Measurements from ENCODE around the gene RAPGEF1. TPM values are rescaled to one million over a fixed set of nuclear protein-coding genes. Genes with fewer than 3 reads are reported as not detected.
A peak's percentile ranks its signal among the peaks of the same experiment; 100 is the strongest.
"Not testable (repeated sequence)": the region's sequence is repeated elsewhere in the genome, so short reads cannot be mapped to it uniquely, and the experiment has no call there.

RAPGEF1 gene
- total RNA-seq, 2 experiments from 2014 or later: 187 to 215 TPM

DNA sequence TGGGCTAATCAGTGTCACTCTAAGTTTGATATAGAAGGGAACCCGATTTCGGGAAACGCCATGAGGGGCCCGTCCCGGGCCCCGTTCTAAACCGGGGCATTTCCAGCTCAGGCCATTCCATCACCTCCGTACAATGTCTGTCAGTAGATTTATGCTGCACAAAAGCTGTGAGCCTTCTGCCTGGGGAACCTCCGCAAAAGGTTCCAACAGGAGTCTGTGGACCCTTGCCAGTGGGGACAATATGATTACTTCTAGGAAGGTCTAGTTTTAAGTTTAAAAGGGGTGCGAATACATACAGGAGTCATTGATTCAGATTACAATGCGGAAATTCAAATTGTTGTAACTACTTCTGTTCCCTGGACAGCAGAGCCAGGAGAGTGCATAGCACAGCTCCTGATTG is 57.6 kb downstream of the RAPGEF1 start:
- ATAC-seq: no peak
- Mint-ChIP-seq H3K27ac (no peak overlapping the region), H3K4me1 (peaks cover 58% of the 10 kb centered on the region), H3K9me3 (ENCODE audit: low read depth) (no peaks in the 10 kb centered on the region), H3K27me3 (no peaks in the 10 kb centered on the region), H3K36me3 (peaks cover 8% of the 10 kb centered on the region), H3K4me3 (no peak overlapping the region)
- CTCF ChIA-PET: interaction anchor here (1.0 to 6.7 kb wide), 3 partner anchors 15 to 56 kb away, joined by 3 to 58 read pairs (median 3); no protein-coding TSS in a partner anchor
- no peak for DNase-seq

DNA sequence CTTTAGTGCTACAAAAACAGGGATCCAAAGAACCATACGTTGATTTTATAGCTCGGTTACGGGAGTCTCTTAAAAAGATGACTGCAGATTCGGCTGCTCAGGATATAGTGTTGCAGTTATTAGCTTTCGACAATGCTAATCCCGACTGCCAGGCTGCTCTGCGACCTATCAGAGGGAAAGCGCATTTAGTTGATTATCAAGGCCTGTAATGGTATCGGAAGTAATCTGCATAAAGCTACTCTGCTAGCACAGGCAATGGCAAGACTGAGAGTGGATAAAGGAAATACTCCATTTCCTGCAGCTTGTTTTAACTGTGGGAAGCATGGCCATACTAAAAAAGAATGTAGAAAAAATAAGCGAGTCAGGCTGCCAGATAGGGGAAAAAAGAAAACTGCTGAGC is 58.0 kb downstream of the RAPGEF1 start:
- ATAC-seq; H3K9me3 Mint-ChIP-seq (ENCODE audit: low read depth): not testable (repeated sequence)

DNA sequence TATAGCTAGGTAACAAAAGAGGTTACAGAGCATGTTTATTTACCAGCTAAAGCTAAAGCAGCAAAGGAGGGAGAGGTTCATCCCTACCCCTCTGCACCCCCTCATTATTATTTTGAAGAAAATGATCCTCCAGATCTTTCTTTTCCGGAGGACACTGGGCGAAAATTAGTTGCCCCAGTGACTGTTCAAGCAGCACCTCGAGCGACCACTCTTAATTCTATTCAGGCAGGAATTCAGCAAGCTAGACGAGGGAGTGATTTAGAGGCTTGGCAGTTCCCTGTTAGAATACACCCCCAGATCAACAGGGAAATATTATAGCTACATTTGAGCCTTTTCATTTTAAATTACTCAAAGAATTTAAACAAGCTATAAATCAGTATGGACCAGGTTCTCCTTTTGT is 58.8 kb downstream of the RAPGEF1 start:
- DNase-seq; H3K27ac Mint-ChIP-seq; H3K9me3 Mint-ChIP-seq (ENCODE audit: low read depth); H3K4me3 Mint-ChIP-seq; ATAC-seq; H3K36me3 Mint-ChIP-seq; H3K27me3 Mint-ChIP-seq: not testable (repeated sequence)
- CTCF ChIA-PET: interaction anchor here (1.0 to 6.7 kb wide), 5 partner anchors 9 to 59 kb away, joined by 3 to 58 read pairs (median 3); no protein-coding TSS in a partner anchor
- H3K4me1 Mint-ChIP-seq: peaks cover 62% of the 10 kb centered on the region

More for the DNA sequence above, 58.0 kb downstream of the RAPGEF1 start:
- not testable (repeated sequence) for H3K27me3 Mint-ChIP-seq, H3K36me3 Mint-ChIP-seq, H3K27ac Mint-ChIP-seq, DNase-seq, H3K4me3 Mint-ChIP-seq
- peaks cover 58% of the 10 kb centered on the region for H3K4me1 Mint-ChIP-seq
- CTCF ChIA-PET: interaction anchor here (1.0 to 6.7 kb wide), 5 partner anchors 8 to 59 kb away, joined by 3 to 58 read pairs (median 3); no protein-coding TSS in a partner anchor

DNA sequence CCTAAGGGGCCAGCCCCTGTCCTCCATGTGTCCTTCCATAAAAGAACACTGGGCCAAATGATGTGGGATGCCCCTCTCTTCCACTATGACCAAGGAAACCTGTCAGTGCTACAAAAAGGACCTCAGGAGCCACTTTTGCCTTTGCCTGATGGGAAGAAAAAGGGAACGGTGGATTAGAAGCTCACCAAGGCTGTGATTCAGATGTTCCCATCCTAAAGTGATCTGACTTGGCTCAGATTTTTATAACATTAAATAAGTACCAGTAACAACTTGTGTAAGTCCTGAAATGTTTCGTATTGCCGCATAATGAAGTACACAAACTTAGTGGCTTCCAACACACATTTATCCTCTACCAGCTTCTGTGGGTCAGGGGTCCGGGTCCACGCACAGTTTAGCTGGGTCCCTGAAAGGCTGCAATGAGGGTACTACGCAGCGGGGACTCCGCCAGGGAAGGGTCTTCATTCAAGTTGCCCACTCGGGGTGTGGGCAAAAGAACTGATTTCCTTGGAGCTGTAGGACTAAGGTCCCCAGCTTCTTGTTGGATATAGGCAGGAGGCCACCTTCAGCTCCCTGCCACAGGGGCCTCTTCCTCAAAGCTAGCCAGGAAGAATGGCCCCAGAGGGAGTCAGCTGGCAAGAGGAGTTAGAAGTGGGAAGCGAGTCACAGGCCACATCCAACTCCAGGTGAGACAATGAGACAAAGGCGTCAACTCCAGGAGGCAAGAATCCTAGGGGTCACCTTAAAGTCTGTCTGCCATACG is 60.4 kb downstream of the RAPGEF1 start:
- H3K4me1 Mint-ChIP-seq: peaks cover 71% of the 10 kb centered on the region
- H3K36me3 Mint-ChIP-seq: peaks cover 13% of the 10 kb centered on the region
- peak overlapping the region; percentile 99 for H3K27ac Mint-ChIP-seq
- ATAC-seq: no peak
- H3K27me3 Mint-ChIP-seq: no peaks in the 10 kb centered on the region
- H3K9me3 Mint-ChIP-seq (ENCODE audit: low read depth): no peaks in the 10 kb centered on the region
- DNase-seq: no peak
- CTCF ChIA-PET: interaction anchor here (0.9 to 7.9 kb wide), 12 partner anchors 10 to 89 kb away, joined by 3 to 126 read pairs (median 10); partner anchors contain the start of gene RAPGEF1
- H3K4me3 Mint-ChIP-seq: no peak overlapping the region

DNA sequence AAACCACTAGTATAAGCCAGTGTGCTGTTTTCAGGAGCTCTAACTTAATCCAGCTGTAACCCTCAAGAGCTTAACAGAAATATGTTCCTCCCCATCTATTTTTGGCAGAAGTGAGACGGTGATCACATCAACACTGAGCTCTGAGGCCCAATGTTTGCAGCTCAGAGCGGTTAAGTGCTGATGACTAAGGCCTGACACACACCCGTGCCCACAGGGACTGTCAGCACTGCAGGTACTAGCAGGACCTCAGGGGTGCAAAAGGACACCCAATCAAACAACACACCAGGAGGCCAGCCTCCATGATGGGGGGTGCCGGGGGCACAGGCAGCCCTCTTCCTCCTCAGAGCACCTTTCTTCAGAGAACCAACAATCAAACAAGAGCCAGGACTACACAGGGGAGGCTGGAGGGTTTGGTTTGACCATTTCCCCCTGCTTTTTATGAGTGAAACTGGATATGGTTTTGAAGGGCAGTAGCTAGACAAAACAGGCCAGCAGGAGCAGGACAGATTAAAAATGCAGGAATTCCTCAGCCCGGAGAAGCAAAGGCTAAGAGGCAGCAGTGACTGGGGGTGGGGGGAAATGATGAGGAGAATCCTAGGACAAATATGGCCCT is 61.3 kb downstream of the RAPGEF1 start:
- H3K4me1 Mint-ChIP-seq: peaks cover 77% of the 10 kb centered on the region
- peak overlapping the region; percentile 99 for H3K27ac Mint-ChIP-seq
- DNase-seq (peak; percentile 95), ATAC-seq (peak; percentile 95)
- H3K27me3 Mint-ChIP-seq: no peaks in the 10 kb centered on the region
- CTCF ChIA-PET: interaction anchor here (1.0 to 7.9 kb wide), 16 partner anchors 11 to 175 kb away, joined by 3 to 126 read pairs (median 9); partner anchors contain the start of gene RAPGEF1
- peak overlapping the region; percentile 80 for H3K4me3 Mint-ChIP-seq
- H3K9me3 Mint-ChIP-seq (ENCODE audit: low read depth): no peaks in the 10 kb centered on the region
- H3K36me3 Mint-ChIP-seq: peaks cover 15% of the 10 kb centered on the region

DNA sequence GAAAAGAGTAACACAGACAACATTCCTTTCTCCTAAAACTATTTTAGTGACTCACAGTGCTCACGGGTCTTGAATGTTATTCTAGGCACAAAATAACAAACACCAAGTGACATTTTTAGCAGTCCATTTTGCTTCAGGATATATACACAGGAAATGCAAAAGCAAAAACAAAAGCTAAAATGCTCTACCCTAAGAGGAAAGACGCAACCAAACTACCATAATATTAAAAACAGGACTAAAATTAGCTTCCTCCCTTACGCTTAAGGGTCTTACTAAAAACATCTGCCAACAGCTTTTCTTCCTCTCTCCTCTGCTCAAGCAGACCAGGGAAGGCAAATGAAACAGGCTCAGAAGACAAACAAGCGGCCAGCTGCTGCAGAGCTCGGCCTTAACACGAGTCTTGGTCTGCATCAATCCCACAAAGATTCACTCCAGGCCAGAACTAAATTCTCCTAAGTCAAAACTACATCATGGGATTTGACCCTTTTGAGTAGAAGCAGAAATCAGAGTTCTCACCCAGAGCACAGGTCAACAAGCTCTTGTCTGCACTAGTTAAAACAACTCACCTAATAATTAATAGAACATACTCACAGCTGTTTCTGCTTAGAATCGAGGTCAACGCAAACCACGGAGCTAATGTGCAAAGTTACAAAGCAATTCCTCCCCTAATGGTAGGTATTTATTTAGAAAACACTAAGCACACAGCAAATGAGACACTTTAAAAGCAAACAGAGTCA is 62.3 kb downstream of the RAPGEF1 start:
- Mint-ChIP-seq H3K4me3 (peak overlapping the region; percentile 80), H3K4me1 (peaks cover 87% of the 10 kb centered on the region), H3K27ac (peak overlapping the region; percentile 99), H3K36me3 (peaks cover 20% of the 10 kb centered on the region), H3K9me3 (ENCODE audit: low read depth) (no peaks in the 10 kb centered on the region), H3K27me3 (no peaks in the 10 kb centered on the region)
- ATAC-seq (peak; percentile 10), DNase-seq (no peak)
- CTCF ChIA-PET: interaction anchor here (1.0 to 7.9 kb wide), 18 partner anchors 11 to 174 kb away, joined by 3 to 126 read pairs (median 8); partner anchors contain the start of gene RAPGEF1

DNA sequence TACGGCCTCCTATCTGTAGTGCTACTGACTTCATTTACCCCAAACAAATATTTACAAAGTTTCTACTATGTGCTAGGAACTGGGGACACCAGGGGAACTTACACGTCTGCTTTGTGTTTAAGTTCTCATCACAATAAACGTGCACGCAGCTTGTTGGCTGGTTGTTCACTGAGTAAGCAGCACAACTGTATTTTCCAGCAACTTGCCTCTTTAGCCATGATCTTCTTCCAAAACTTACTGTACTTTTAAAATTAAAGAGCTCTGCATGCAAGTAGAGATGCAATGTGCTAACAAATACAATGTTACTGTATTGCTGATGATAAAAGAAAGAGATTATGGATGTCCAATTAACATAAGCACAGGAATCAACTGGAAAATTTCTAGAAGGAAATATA is 62.8 kb downstream of the RAPGEF1 start:
- Mint-ChIP-seq H3K9me3 (ENCODE audit: low read depth) (no peaks in the 10 kb centered on the region), H3K4me3 (peak overlapping the region; percentile 80)

DNA sequence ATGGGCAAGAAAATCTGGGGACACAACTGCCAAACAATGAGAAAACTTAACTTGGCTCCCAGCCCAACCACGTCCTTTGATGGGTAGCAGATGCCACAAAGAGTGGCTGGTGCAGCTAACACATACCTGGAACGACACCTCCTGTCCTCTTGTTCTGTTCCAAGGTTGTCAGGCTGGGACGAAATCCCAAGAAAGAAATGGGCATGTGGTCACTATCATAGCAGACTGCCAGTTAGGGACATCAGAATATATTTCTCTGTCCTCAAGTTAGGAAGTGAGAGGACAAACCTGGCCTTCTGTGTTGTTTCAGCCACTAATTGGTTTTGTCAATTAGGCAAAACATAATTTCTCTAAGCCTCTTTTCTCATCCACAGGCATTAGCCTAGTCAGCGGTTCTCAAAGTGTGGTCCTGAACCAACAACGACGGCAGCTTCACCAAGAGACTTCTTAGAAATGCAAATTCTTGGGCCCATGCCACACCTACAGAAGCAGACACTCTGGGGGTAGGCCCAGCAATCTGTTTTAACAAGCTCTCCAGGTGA is 63.4 kb downstream of the RAPGEF1 start:
- ATAC-seq (peak; percentile 38), DNase-seq (peak; percentile 76)
- CTCF ChIA-PET: interaction anchor here (1.3 to 7.9 kb wide), 10 partner anchors 10 to 91 kb away, joined by 5 to 126 read pairs (median 18); partner anchors contain the start of gene RAPGEF1
- Mint-ChIP-seq H3K9me3 (ENCODE audit: low read depth) (no peaks in the 10 kb centered on the region), H3K27ac (peak overlapping the region; percentile 99), H3K36me3 (peaks cover 24% of the 10 kb centered on the region), H3K4me1 (peaks cover 94% of the 10 kb centered on the region), H3K4me3 (peak overlapping the region; percentile 80), H3K27me3 (no peaks in the 10 kb centered on the region)

More for the DNA sequence above, 62.8 kb downstream of the RAPGEF1 start:
- ATAC-seq (no peak), DNase-seq (no peak)
- peaks cover 89% of the 10 kb centered on the region for H3K4me1 Mint-ChIP-seq
- H3K27me3 Mint-ChIP-seq: no peaks in the 10 kb centered on the region
- H3K36me3 Mint-ChIP-seq: peaks cover 20% of the 10 kb centered on the region
- CTCF ChIA-PET: interaction anchor here (1.0 to 7.9 kb wide), 13 partner anchors 10 to 92 kb away, joined by 3 to 126 read pairs (median 10); partner anchors contain the start of gene RAPGEF1
- H3K27ac Mint-ChIP-seq: peak overlapping the region; percentile 99

DNA sequence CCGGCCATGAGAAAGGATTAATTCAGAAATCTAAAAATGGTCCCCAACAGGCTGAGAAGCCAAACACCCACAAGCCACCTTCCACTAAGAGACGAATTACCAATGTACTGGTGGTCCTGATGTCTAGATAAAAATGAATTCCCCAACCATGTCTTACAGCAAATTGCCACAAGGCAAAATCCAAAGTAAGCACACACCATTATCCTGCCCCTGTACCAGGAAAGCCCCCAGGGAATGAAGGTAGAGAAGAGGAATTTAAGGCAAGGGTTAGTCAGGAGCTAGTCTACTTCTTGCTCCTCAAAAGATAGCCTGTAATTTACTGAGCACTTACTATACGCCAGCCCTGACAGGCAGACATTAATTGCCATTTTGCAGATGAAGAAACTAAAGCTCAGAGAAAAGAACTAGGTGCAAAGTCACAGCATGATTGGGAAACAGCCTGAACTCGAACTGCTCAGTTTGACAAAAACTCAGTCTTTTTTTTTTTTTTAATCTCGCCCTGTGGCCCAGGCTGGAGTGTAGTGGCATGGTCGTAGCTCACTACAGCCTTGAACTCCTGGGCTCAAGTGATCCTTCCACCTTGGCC is 64.3 kb downstream of the RAPGEF1 start:
- ATAC-seq (no peak), DNase-seq (no peak)
- no peaks in the 10 kb centered on the region for H3K27me3 Mint-ChIP-seq
- peaks cover 98% of the 10 kb centered on the region for H3K4me1 Mint-ChIP-seq
- CTCF ChIA-PET: interaction anchor here (1.4 to 7.9 kb wide), 5 partner anchors 16 to 84 kb away, joined by 3 to 126 read pairs (median 27); partner anchors contain the start of gene RAPGEF1
- H3K4me3 Mint-ChIP-seq: peak overlapping the region; percentile 80
- peak overlapping the region; percentile 99 for H3K27ac Mint-ChIP-seq
- H3K36me3 Mint-ChIP-seq: peaks cover 31% of the 10 kb centered on the region
- H3K9me3 Mint-ChIP-seq (ENCODE audit: low read depth): no peaks in the 10 kb centered on the region

DNA sequence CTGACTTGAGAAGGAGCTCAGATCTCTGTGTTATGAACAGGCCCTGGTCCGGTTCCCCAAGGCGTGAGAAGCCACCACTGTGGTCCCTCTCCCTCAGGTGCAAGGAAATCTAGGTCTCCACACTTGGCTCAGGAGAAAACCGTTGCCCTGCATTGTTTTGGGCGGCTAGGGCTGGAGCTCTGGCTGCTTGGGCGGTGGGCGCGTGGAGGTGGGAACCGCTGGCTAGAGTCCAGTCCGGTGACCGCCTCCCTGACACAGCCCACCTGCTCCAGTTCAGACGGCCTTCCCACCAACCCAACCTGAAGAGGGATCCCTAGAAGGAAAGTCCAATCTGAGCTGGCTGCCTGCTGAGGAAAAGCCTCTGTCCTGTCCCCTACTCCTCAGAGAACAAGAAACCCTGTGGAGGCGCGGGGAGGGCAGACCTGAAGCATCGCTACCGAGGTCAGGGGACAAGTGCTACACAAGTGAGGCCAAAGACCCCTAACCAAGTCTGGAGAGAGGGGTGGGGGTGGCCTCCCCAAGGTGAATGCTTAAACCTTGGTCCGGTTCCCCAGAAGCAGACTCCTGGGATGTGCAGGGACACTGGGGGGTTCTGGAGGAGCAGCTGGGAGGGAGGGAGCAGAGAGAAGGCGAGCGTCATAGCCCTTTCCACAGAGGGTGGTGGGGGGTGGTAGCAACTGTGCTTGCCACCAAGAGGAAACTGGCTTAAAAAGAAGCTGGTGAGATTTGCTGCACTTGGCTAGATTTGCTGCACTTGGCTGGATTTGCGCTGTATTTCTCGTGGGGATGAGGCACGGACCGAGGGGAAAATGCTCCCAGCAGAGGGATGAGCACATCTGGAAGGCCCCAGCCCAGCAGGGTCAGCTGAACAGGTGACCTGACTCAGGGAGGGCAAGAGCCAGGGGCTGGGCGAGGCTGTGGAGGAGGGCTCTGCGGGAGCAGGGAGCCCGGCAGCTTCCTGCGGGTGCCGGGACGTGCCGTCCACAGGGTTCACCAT is 65.2 kb downstream of the RAPGEF1 start:
- no peaks in the 10 kb centered on the region for H3K9me3 Mint-ChIP-seq (ENCODE audit: low read depth)
- H3K4me1 Mint-ChIP-seq: peaks cover 99% of the 10 kb centered on the region
- H3K27me3 Mint-ChIP-seq: no peaks in the 10 kb centered on the region
- H3K4me3 Mint-ChIP-seq: peak overlapping the region; percentile 80
- DNase-seq (no peak), ATAC-seq (no peak)
- CTCF ChIA-PET: interaction anchor here (0.6 to 7.9 kb wide), 6 partner anchors 17 to 279 kb away, joined by 3 to 126 read pairs (median 17); partner anchors contain the start of gene RAPGEF1
- peaks cover 29% of the 10 kb centered on the region for H3K36me3 Mint-ChIP-seq
- H3K27ac Mint-ChIP-seq: peak overlapping the region; percentile 99

DNA sequence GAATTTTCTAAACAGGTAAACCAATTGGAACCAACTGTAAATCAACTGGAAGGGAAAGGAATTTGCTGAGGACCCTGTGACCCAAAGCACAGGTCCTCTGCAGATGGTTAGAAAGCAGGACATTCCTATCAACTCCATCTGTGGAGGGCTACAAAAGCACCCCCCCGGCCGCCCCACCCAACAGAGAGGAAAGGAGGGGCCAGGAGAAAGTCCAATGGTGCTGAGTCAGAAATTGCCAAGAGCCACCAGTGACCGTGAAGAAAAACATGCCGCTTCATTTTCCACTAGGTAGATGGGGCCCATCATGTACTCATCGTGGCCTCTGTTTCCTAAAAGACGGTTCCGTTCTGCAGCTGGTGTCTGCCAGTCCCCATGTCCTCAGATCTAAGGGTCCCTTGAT is 66.3 kb downstream of the RAPGEF1 start:
- Mint-ChIP-seq H3K36me3 (peaks cover 26% of the 10 kb centered on the region), H3K4me1 (peaks cover 99% of the 10 kb centered on the region), H3K27ac (peak overlapping the region; percentile 99), H3K4me3 (peak overlapping the region; percentile 80), H3K27me3 (no peaks in the 10 kb centered on the region), H3K9me3 (ENCODE audit: low read depth) (no peaks in the 10 kb centered on the region)
- ATAC-seq (no peak), DNase-seq (no peak)
- CTCF ChIA-PET: interaction anchor here (7.1 to 7.9 kb wide), 2 partner anchors 62 to 69 kb away, joined by 44 to 126 read pairs; partner anchors contain the start of gene RAPGEF1

All from activated CD8-positive, alpha-beta memory T cell treated with anti-CD3 and anti-CD28 coated beads, Interleukin-2, amount 10 ng/mL, durations not matched to agents 7 days and 5 days (primary cell).